Esophagus muscularis mucosa (tissue), 2 donors: ENCODE results near the gene TRIM40.

Experiments
- POLR2A ChIP-seq: fragments of 450-650 bp; IDR thresholded peaks from one replicate; pipeline ENCODE4 v1.6.1; 2017; ENCODE audit warnings: antibody characterized with exemption, moderate library complexity, mild to moderate bottlenecking, low read depth
- POLR2AphosphoS5 ChIP-seq, 2 donors: sonication (generic); formaldehyde crosslinking; IDR thresholded peaks; one replicate each; pipeline ENCODE4 v1.6.1; 2017; ENCODE audit warnings: antibody characterized with exemption in 2 of 2

DNA sequence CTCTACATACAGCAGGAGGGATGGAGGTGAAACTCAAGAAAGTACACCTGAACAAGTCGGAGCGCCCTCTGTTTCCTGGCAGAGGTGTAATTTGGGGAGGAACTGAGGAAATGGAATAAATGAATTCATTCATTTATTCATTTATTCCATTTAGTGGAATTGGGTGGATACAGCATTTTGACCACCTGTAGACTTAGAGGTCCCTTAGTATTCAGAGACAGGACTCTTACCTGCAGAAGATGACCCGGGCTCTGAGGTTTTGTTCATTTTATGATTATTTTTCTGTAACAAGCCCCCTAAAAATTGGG is 32.1 kb upstream of the TRIM40 start:
- TF ChIP-seq POLR2A = no peak
- TF ChIP-seq POLR2AphosphoS5 (IDR thresholded peaks at IDR 0.05) = no peak
